Calu3 (cell line): ENCODE data around the gene KRT72. TPM values are rescaled to one million over a fixed set of nuclear protein-coding genes. Genes with fewer than 3 reads are reported as not detected.

Experiments
- BruUV-seq: library from RNA; stranded (reverse); fragments of 400-500 nt; replicated peaks from 2 replicates; lab custom pipeline; 2021; lab: Mats Ljungman, UMichigan
- CTCF ChIA-PET: fragments of 300-600 bp; sonication (Branson Sonifier 250); formaldehyde crosslinking; loops from one replicate; lab custom pipeline; 2022; ENCODE audit warnings: antibody characterized with exemption; lab: Charles Lee
- DNase-seq: peaks from one replicate; pipeline ENCODE4 v3.0.0; 2022
- H3K27ac Mint-ChIP-seq: one replicate; pipeline ENCODE4 v1.8.0; 2022; ENCODE audit warnings: mixed read lengths; ENCODE audit not compliant: unreplicated experiment
- H3K27me3 Mint-ChIP-seq: one replicate; pipeline ENCODE4 v1.8.0; 2022; ENCODE audit warnings: mixed read lengths; ENCODE audit not compliant: unreplicated experiment
- H3K36me3 Mint-ChIP-seq: one replicate; pipeline ENCODE4 v1.8.0; 2022; ENCODE audit warnings: mild to moderate bottlenecking, moderate library complexity, mixed read lengths; ENCODE audit not compliant: insufficient read depth, unreplicated experiment
- H3K4me1 Mint-ChIP-seq: one replicate; pipeline ENCODE4 v1.8.0; 2022; ENCODE audit warnings: mild to moderate bottlenecking, low read depth, mixed read lengths; ENCODE audit not compliant: unreplicated experiment
- H3K4me3 Mint-ChIP-seq: one replicate; pipeline ENCODE4 v1.8.0; 2022; ENCODE audit warnings: mild to moderate bottlenecking, low read depth, moderate library complexity, mixed read lengths; ENCODE audit not compliant: unreplicated experiment
- H3K9me3 Mint-ChIP-seq: one replicate; pipeline ENCODE4 v1.8.0; 2022; ENCODE audit warnings: low read depth, mixed read lengths; ENCODE audit not compliant: unreplicated experiment
- intact Hi-C: fragments of 100-400 bp; cut with micrococcal nuclease; formaldehyde crosslinking; loops from one replicate; pipeline ENCODE4 v1.10.0; 2022; ENCODE audit not compliant: unreplicated experiment
- total RNA-seq: library from RNA; stranded (reverse); gene quantifications from 2 replicates; pipeline ENCODE4 v1.2.3, GENCODE V29; 2022
- TF ChIP-seq, protein P1 (sequence below): fragments of 200-600 bp; IDR thresholded peaks from one replicate; pipeline ENCODE4 v1.8.0; 2022; ENCODE audit warnings: antibody characterized with exemption; ENCODE audit not compliant: unreplicated experiment

The KRT72 gene
- total RNA-seq, 1 experiment from 2014 or later, result not detected

- TF ChIP-seq, protein P1, sequence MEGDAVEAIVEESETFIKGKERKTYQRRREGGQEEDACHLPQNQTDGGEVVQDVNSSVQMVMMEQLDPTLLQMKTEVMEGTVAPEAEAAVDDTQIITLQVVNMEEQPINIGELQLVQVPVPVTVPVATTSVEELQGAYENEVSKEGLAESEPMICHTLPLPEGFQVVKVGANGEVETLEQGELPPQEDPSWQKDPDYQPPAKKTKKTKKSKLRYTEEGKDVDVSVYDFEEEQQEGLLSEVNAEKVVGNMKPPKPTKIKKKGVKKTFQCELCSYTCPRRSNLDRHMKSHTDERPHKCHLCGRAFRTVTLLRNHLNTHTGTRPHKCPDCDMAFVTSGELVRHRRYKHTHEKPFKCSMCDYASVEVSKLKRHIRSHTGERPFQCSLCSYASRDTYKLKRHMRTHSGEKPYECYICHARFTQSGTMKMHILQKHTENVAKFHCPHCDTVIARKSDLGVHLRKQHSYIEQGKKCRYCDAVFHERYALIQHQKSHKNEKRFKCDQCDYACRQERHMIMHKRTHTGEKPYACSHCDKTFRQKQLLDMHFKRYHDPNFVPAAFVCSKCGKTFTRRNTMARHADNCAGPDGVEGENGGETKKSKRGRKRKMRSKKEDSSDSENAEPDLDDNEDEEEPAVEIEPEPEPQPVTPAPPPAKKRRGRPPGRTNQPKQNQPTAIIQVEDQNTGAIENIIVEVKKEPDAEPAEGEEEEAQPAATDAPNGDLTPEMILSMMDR, result no peak
- Mint-ChIP-seq H3K27ac (no peak within 1 kb of the TSS), H3K4me3 (no peak within 1 kb of the TSS), H3K27me3 (peaks cover 95% of the 10 kb centered on the region), H3K36me3 (no peaks in the 10 kb centered on the region), H3K9me3 (no peaks in the 10 kb centered on the region), H3K4me1 (no peaks in the 10 kb centered on the region)
- DNase-seq, result no peak
- BruUV-seq, result no TSS peak
- intact Hi-C loops, result no loop called here
- CTCF ChIA-PET, result no interaction called here
Measured at GRCh38 chr12:52552681-52553195, 48.5 kb downstream of the KRT72 start, which contains the start of gene KRT71. Gene KRT71, minus strand, starts transcription at chr12:52553145. Its CDS starts 68 bp downstream, at chr12:52553077.

- no peak for DNase-seq
- TF ChIP-seq, protein P1, result no peak
- H3K4me3 Mint-ChIP-seq, result no peak overlapping the region
- CTCF ChIA-PET, result interaction anchor here (0.6 kb wide), 1 partner anchor 115 kb away, joined by 9 read pairs; no protein-coding TSS in a partner anchor
- H3K27me3 Mint-ChIP-seq, result peaks cover 95% of the 10 kb centered on the region
- intact Hi-C loops, result no loop called here
- H3K36me3 Mint-ChIP-seq, result no peaks in the 10 kb centered on the region
- no peaks in the 10 kb centered on the region for H3K4me1 Mint-ChIP-seq
- no peaks in the 10 kb centered on the region for H3K9me3 Mint-ChIP-seq
- BruUV-seq, result no TSS peak
- no peak overlapping the region for H3K27ac Mint-ChIP-seq
Measured at GRCh38 chr12:52552055-52552454, 49.2 kb downstream of the KRT72 start.

DNA sequence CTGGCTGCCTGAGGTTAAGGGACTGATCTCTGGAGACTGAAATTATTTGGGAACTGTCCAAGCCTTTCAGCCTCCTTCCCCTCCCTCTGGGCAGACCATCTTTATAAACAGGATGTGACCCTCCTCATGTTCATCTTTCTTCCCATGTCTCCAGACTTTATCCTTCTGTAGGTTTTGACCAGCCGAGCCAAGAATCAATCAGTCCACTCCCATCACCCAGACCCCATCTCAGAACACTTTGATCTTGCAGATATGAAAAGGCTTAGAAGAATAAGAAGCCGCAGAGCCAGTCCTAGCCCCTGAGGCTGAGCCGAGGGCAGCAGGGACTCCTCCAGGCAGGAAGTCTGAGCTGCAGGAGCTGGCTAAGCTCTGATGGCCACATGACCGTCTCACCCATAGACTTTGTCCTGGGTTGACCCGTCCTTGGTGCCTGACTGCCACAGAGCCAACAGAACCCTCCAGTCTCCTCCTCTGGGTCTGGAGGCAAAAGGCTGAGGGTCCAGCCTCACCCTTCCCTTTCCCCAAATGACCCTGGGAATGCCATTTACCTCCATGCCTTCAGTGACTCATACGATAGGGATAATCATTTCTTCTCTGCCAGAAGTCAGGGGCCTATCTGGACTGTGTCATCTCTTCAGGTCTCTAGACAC is 49.9 kb downstream of the KRT72 start:
- no peak overlapping the region for H3K27ac Mint-ChIP-seq
- CTCF ChIA-PET, result interaction anchor here (0.6 kb wide), 1 partner anchor 115 kb away, joined by 9 read pairs; no protein-coding TSS in a partner anchor

GRCh38 chr12:52546126-52546525 is 55.1 kb downstream of the KRT72 start:
- no peak overlapping the region for H3K27ac Mint-ChIP-seq
- CTCF ChIA-PET, result no interaction called here
- BruUV-seq, result no TSS peak
- peaks cover 90% of the 10 kb centered on the region for H3K27me3 Mint-ChIP-seq
- no peak for DNase-seq
- intact Hi-C loops, result no loop called here
- H3K4me3 Mint-ChIP-seq, result no peak overlapping the region
- TF ChIP-seq, protein P1, result no peak
- H3K36me3 Mint-ChIP-seq, result no peaks in the 10 kb centered on the region
- no peaks in the 10 kb centered on the region for H3K4me1 Mint-ChIP-seq
- no peaks in the 10 kb centered on the region for H3K9me3 Mint-ChIP-seq

More for the DNA sequence above, 49.9 kb downstream of the KRT72 start:
- no peak for DNase-seq
- H3K9me3 Mint-ChIP-seq, result no peaks in the 10 kb centered on the region
- TF ChIP-seq, protein P1, result no peak
- intact Hi-C loops, result no loop called here
- H3K4me1 Mint-ChIP-seq, result no peaks in the 10 kb centered on the region
- H3K27me3 Mint-ChIP-seq, result peaks cover 95% of the 10 kb centered on the region
- H3K36me3 Mint-ChIP-seq, result no peaks in the 10 kb centered on the region
- H3K4me3 Mint-ChIP-seq, result no peak overlapping the region
- BruUV-seq, result no TSS peak
